BE2C (cell line): Measurements from ENCODE around the gene GORASP2. TPM values are rescaled to one million over a fixed set of nuclear protein-coding genes. Genes with fewer than 3 reads are reported as not detected.

Source experiments
- DNase-seq: peaks from one replicate; pipeline ENCODE4 v3.0.0-alpha.2; 2020
- H3K27me3 ChIP-seq: fragments of 250-450 bp; sonication (Bioruptor Pico); 2 replicates; pipeline ENCODE4 v1.5.1; 2020; ENCODE audit warnings: mild to moderate bottlenecking
- H3K36me3 ChIP-seq: fragments of 250-450 bp; sonication (Bioruptor Pico); 2 replicates; pipeline ENCODE4 v1.5.1; 2020; ENCODE audit warnings: mild to moderate bottlenecking
- H3K4me1 ChIP-seq: fragments of 250-450 bp; sonication (Bioruptor Pico); 2 replicates; pipeline ENCODE4 v1.5.1; 2020
- H3K4me3 ChIP-seq: 2 replicates; pipeline ENCODE4 v1.5.1; 2011; ENCODE audit warnings: low read depth, low read length
- H3K9me3 ChIP-seq: fragments of 250-450 bp; sonication (Bioruptor Pico); 2 replicates; pipeline ENCODE4 v1.5.1; 2020
- CTCF ChIP-seq: IDR thresholded peaks from 2 replicates; pipeline ENCODE4 v1.5.1; 2012; ENCODE audit warnings: mild to moderate bottlenecking, low read depth, low read length
- polyA plus RNA-seq: library from polyadenylated mRNA; unstranded; fragments of >200 nt; gene quantifications from one replicate; pipeline ENCODE4 v1.2.1, GENCODE V29; 2012; ENCODE audit warnings: low read depth, missing spikeins; ENCODE audit not compliant: insufficient read length, insufficient read depth

The GORASP2 gene
- polyA plus RNA-seq: 49.7 TPM

- Histone ChIP-seq H3K9me3 (no peaks in the 10 kb centered on the region), H3K27me3 (no peaks in the 10 kb centered on the region), H3K4me3 (peak within 1 kb of the TSS; percentile 87), H3K4me1 (no peaks in the 10 kb centered on the region), H3K36me3 (peaks cover 4% of the 10 kb centered on the region; the same call in 1 of the 2 replicates)
- peak; percentile 70 for TF ChIP-seq CTCF
- peak; percentile 94 for DNase-seq
Measured at GRCh38 chr2:170928824-170929685, at the start of gene GORASP2. GORASP2 (plus strand) TSS chr2:170929253; CDS start chr2:170929341, 88 bp downstream.

- Histone ChIP-seq H3K36me3 (no peaks in the 10 kb centered on the region), H3K4me1 (no peaks in the 10 kb centered on the region), H3K4me3 (no peak overlapping the region), H3K9me3 (no peaks in the 10 kb centered on the region), H3K27me3 (no peaks in the 10 kb centered on the region)
- no peak for TF ChIP-seq CTCF
- DNase-seq: no peak
Measured at GRCh38 chr2:170881840-170882239, 47.2 kb upstream of the GORASP2 start.

GRCh38 chr2:170882758-170883157 lies 46.3 kb upstream of the GORASP2 start:
- TF ChIP-seq CTCF: no peak
- Histone ChIP-seq H3K4me1 (no peaks in the 10 kb centered on the region), H3K36me3 (no peaks in the 10 kb centered on the region), H3K9me3 (no peaks in the 10 kb centered on the region), H3K4me3 (no peak overlapping the region), H3K27me3 (no peaks in the 10 kb centered on the region)
- no peak for DNase-seq

- H3K9me3 ChIP-seq: no peaks in the 10 kb centered on the region
- no peak for DNase-seq
- no peak overlapping the region for H3K4me3 ChIP-seq
- TF ChIP-seq CTCF: no peak
- no peaks in the 10 kb centered on the region for H3K36me3 ChIP-seq
- H3K27me3 ChIP-seq: no peaks in the 10 kb centered on the region
- H3K4me1 ChIP-seq: no peaks in the 10 kb centered on the region
Measured at GRCh38 chr2:170883683-170884082, 45.4 kb upstream of the GORASP2 start.

GRCh38 chr2:170885130-170885791 lies 43.8 kb upstream of the GORASP2 start:
- H3K9me3 ChIP-seq: no peaks in the 10 kb centered on the region
- no peak for TF ChIP-seq CTCF
- no peak for DNase-seq
- H3K4me3 ChIP-seq: no peak overlapping the region
- no peaks in the 10 kb centered on the region for H3K4me1 ChIP-seq
- no peaks in the 10 kb centered on the region for H3K27me3 ChIP-seq
- no peaks in the 10 kb centered on the region for H3K36me3 ChIP-seq

GRCh38 chr2:170886386-170886785 lies 42.7 kb upstream of the GORASP2 start:
- H3K36me3 ChIP-seq: no peaks in the 10 kb centered on the region
- DNase-seq: no peak
- H3K4me3 ChIP-seq: no peak overlapping the region
- H3K27me3 ChIP-seq: no peaks in the 10 kb centered on the region
- H3K4me1 ChIP-seq: no peaks in the 10 kb centered on the region
- no peak for TF ChIP-seq CTCF
- no peaks in the 10 kb centered on the region for H3K9me3 ChIP-seq
